ENCODE data around the gene ANGPTL2.
A peak's percentile ranks its signal among the peaks of the same experiment; 100 is the strongest.

ANGPTL2 gene

DNA sequence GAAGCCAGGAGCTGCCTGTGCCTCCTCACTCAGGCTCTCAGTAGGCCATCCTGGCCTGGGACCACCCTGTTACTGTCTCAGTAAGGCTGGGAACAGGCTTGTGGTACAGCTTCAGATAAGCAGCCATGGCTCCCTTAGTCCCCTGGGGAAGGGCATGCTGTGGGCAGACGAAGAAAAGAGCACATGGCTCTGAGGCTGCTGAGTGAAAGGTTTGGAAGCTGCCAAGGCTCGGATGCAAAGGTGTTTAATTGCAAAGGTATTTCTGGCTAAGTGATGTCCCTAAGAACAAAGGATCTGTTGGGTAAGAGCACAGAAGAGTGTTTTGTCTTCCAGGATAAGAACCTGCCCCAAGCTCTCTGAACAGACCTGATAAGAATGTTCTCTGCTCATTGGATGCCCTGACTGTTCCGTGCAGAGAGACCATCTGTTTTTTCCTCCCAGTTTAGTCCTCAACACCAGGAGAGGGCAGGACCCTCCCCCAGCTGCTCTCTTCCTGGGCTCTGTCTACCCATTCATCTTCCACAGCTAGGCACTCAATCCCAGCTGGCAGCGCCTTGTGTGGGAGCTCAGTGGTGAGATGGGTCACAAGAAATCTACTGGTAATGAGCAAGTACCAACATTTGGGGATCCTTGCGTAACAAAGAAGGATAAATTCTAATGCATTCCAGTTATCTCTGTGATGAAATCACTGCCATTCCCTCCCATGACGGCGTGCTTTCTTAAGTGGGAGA, 17.7 kb downstream of the ANGPTL2 start:
- H3K4me3 ChIP-seq (replicated peaks in 1 of 2; ENCODE audit: low read depth in 2 of 2, low read length in 2 of 2) = no peak overlapping the region
- peak; percentile 31 to 62 for DNase-seq (ENCODE audit: low read depth in 2 of 2)
- TF ChIP-seq, protein P1, sequence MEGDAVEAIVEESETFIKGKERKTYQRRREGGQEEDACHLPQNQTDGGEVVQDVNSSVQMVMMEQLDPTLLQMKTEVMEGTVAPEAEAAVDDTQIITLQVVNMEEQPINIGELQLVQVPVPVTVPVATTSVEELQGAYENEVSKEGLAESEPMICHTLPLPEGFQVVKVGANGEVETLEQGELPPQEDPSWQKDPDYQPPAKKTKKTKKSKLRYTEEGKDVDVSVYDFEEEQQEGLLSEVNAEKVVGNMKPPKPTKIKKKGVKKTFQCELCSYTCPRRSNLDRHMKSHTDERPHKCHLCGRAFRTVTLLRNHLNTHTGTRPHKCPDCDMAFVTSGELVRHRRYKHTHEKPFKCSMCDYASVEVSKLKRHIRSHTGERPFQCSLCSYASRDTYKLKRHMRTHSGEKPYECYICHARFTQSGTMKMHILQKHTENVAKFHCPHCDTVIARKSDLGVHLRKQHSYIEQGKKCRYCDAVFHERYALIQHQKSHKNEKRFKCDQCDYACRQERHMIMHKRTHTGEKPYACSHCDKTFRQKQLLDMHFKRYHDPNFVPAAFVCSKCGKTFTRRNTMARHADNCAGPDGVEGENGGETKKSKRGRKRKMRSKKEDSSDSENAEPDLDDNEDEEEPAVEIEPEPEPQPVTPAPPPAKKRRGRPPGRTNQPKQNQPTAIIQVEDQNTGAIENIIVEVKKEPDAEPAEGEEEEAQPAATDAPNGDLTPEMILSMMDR (IDR thresholded peaks at IDR 0.05; ENCODE audit: low read depth, low read length) = no peak

DNA sequence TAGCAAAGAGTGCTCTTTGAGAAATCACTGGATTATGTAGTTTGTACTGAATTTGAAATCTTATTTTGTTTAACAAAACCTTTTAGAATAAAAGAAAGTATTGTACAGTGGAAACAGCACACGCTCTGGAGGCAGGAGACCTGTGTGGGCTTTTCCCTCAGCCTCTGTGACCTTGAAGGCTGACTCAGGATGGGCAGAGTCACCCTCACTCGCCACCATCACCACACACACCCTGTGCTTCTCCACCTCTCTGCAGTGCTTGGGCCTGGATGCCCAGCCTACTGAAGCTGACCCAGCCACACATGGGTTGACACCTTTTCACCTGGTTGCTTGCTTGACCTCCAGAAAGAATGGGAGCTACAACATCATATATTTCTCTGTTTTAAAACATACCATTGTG, 19.6 kb downstream of the ANGPTL2 start:
- TF ChIP-seq, protein P1 (IDR thresholded peaks at IDR 0.05; ENCODE audit: low read depth, low read length) = no peak
- H3K4me3 ChIP-seq (replicated peaks in 1 of 2; ENCODE audit: low read depth in 2 of 2, low read length in 2 of 2) = no peak overlapping the region
- no peak for DNase-seq (ENCODE audit: low read depth in 2 of 2)

DNA sequence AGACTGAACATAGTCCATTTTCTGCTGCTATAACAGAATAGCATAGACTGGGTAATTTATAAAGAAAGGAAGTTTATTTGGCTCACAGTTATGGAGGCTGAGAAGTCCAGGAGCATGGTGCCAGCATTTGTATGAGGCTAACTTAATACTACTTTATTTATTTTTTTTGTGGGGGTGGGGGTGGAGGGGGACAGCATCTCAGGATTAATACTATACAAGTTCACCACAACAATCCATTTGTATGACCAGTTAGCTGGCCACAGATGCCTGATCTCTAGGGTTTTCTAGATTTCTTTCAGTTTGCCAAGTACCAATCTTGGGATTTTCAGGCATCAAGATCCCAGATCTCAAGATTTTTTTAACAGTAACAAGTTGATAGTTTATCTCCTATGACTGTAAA, 20.3 kb downstream of the ANGPTL2 start:
- H3K4me3 ChIP-seq (replicated peaks in 1 of 2; ENCODE audit: low read depth in 2 of 2, low read length in 2 of 2) = no peak overlapping the region
- TF ChIP-seq, protein P1 (IDR thresholded peaks at IDR 0.05; ENCODE audit: low read depth, low read length) = no peak
- DNase-seq (ENCODE audit: low read depth in 2 of 2) = no peak

DNA sequence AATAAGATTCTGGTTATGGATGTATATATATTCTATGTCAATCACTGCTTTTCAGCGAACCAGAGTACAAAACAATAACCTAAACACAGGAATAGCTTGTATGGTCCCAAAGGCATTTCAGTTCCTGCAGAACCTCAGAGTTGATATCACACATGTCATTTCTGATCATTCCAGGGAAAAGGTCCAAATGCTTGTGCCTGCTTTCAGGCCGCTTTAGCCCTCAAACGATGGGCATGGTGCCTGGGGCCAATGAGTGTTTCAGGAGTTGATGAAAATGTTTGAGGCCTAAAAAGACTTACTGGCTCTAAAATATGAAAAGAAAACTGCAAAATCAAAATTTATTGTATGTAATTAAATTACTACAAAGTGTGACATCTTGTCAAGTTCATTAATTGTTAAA, 22.8 kb downstream of the ANGPTL2 start:
- DNase-seq (ENCODE audit: low read depth in 2 of 2) = peak in 1 of 2 donors; percentile 57
- no peak overlapping the region for H3K4me3 ChIP-seq (replicated peaks in 1 of 2; ENCODE audit: low read depth in 2 of 2, low read length in 2 of 2)
- TF ChIP-seq, protein P1 (IDR thresholded peaks at IDR 0.05; ENCODE audit: low read depth, low read length) = no peak

DNA sequence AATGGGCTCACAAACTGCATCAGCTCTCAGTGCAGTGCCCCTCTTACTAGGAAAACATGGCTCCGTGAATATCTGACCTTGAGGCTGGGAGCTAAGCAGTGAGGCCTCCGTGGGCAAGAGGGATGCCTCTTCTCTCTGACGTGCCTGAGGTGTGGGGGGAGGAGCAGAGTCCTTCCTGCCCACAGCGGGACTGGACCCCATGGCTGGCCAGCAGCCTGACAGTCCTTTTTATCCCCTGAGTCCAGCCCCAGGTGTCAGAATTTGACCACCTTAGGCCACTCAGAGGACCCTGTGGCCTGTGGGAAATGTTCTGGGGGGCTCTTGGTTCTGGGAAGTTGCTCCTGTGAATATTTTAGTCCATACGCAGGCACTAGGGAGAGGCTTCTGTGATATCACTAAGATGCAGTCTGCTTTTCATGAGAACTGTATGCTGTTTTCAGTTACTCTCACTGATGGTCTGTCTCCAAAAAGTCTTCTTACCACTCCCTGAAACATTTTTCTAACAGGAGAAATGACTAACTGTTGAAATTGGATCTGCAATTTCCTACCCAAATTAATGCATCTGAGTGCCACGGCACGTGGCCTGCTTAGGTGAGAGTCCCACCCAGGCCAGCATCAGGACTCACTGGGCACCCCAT, 23.4 kb downstream of the ANGPTL2 start:
- no peak for DNase-seq (ENCODE audit: low read depth in 2 of 2)
- TF ChIP-seq, protein P1 (IDR thresholded peaks at IDR 0.05; ENCODE audit: low read depth, low read length) = no peak
- H3K4me3 ChIP-seq (replicated peaks in 1 of 2; ENCODE audit: low read depth in 2 of 2, low read length in 2 of 2) = no peak overlapping the region

DNA sequence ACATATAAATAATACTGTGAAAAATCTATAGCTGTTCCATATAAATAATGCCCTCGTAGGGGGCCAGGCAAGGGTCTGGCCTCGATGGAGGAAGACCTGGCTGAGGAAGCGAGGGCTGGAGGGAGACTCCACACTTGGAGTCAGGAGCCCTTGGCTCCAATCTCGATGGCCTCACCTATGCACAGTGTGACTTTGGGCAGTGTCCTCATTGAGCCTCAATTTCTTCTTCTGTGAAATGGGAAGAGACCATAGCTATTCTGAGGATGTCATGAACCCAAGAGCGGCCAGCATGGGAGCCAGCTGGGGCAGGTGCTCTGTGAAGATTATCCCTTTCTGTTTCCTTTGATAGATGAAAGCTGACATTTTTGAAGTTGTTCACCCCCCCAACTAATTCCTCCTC, 24.8 kb downstream of the ANGPTL2 start:
- TF ChIP-seq, protein P1 (IDR thresholded peaks at IDR 0.05; ENCODE audit: low read depth, low read length) = no peak
- no peak overlapping the region for H3K4me3 ChIP-seq (replicated peaks in 1 of 2; ENCODE audit: low read depth in 2 of 2, low read length in 2 of 2)
- DNase-seq (ENCODE audit: low read depth in 2 of 2) = no peak

All from cardiac fibroblast (primary cell).